Fibroblast of lung (primary cell): ENCODE measurements around the gene ACOT8. TPM values are rescaled to one million over a fixed set of nuclear protein-coding genes. Genes with fewer than 3 reads are reported as not detected.

ENCODE experiments used
- DNase-seq, 2 donors: peaks; one replicate each; pipeline versions ENCODE4 v3.0.0 to v3.0.0-alpha.2; 2010; ENCODE audit warnings: low read depth in 2 of 2
- H2AFZ ChIP-seq: 2 replicates; pipeline ENCODE4 v1.5.1; 2012; ENCODE audit warnings: low read length, control low read depth, inconsistent platforms
- H3K27ac ChIP-seq: 2 replicates; pipeline ENCODE4 v1.5.1; 2011; ENCODE audit warnings: low read length, control low read depth; ENCODE audit not compliant: insufficient read depth
- H3K27me3 ChIP-seq: 2 replicates; pipeline ENCODE4 v1.5.1; 2011; ENCODE audit warnings: mild to moderate bottlenecking, low read length; ENCODE audit not compliant: control insufficient read depth, insufficient read depth
- H3K36me3 ChIP-seq: 2 replicates; pipeline ENCODE4 v1.5.1; 2011; ENCODE audit warnings: low read length; ENCODE audit not compliant: control insufficient read depth, insufficient read depth
- H3K4me1 ChIP-seq: 2 replicates; pipeline ENCODE4 v1.5.1; 2011; ENCODE audit warnings: low read length; ENCODE audit not compliant: control insufficient read depth, insufficient read depth; ENCODE audit errors: extremely low read depth
- H3K4me2 ChIP-seq: 2 replicates; pipeline ENCODE4 v1.5.1; 2011; ENCODE audit warnings: low read length, control low read depth; ENCODE audit not compliant: insufficient read depth; ENCODE audit errors: extremely low read depth
- H3K4me3 ChIP-seq, 4 experiments: fragments of 200-600 bp in 1 of 4; sonication (generic) in 1 of 4; replicated peaks in 1 of 4; 2 replicates each; pipeline ENCODE4 v1.5.1; 2011 to 2016; ENCODE audit warnings: low read length in 4 of 4, low read depth in 3 of 4, mild to moderate bottlenecking in 3 of 4, control low read depth in 2 of 4, inconsistent platforms in 1 of 4, mixed read lengths in 1 of 4; ENCODE audit not compliant: insufficient read depth in 1 of 4; ENCODE audit errors: control extremely low read depth in 1 of 4
- H3K79me2 ChIP-seq: 2 replicates; pipeline ENCODE4 v1.5.1; 2012; ENCODE audit warnings: mild to moderate bottlenecking, low read length, inconsistent platforms; ENCODE audit not compliant: control insufficient read depth, insufficient read depth
- H3K9ac ChIP-seq: 2 replicates; pipeline ENCODE4 v1.5.1; 2011; ENCODE audit warnings: mild to moderate bottlenecking, low read length, control low read depth; ENCODE audit not compliant: insufficient read depth
- H3K9me3 ChIP-seq: 2 replicates; pipeline ENCODE4 v1.5.1; 2012; ENCODE audit warnings: low read depth, low read length; ENCODE audit not compliant: control insufficient read depth, insufficient read depth
- H4K20me1 ChIP-seq: 2 replicates; pipeline ENCODE4 v1.5.1; 2011; ENCODE audit warnings: low read length; ENCODE audit not compliant: control insufficient read depth, insufficient read depth; ENCODE audit errors: extremely low read depth
- EZH2 ChIP-seq: IDR thresholded peaks from 2 replicates; pipeline ENCODE4 v1.5.1; 2012; ENCODE audit warnings: low read length, control low read depth, mild to moderate bottlenecking; ENCODE audit errors: missing control alignments
- polyA plus RNA-seq, 2 donors: library from polyadenylated mRNA; depleted of rRNA in 1 of 2; stranded (reverse) in 1 of 2; unstranded in 1 of 2; fragments of >200 nt; gene quantifications; 2 replicates each; pipeline ENCODE4 v1.2.1, GENCODE V29; 2011 to 2012; ENCODE audit warnings: missing spikeins in 1 of 2
- total RNA-seq: library from RNA; depleted of rRNA; stranded (reverse); fragments of >200 nt; gene quantifications from 2 replicates; pipeline ENCODE4 v1.2.1, GENCODE V29; 2014
- TF ChIP-seq, protein P1 (sequence below), 2 donors: IDR thresholded peaks in 1 of 2; conservative IDR thresholded peaks in 1 of 2; 1 replicate in 1 of 2; 2 replicates in 1 of 2; pipeline ENCODE4 v1.5.1; 2011 to 2012; ENCODE audit warnings: low read length in 2 of 2, control low read depth in 1 of 2, inconsistent platforms in 1 of 2, low read depth in 1 of 2, mild to moderate bottlenecking in 1 of 2

ACOT8 gene
- total and polyA plus RNA-seq, 2 donors (not counting 1 experiment from before 2014, with no cell fraction given): 18.0 to 44.4 TPM

GRCh38 chr20:45883100-45883469 is 25.9 kb upstream of the ACOT8 start:
- Histone ChIP-seq H3K4me1 (peaks cover 2% of the 10 kb centered on the region), H3K36me3 (peaks cover 12% of the 10 kb centered on the region)

GRCh38 chr20:45882469-45883099 is 25.4 kb upstream of the ACOT8 start:
- H3K4me1 ChIP-seq: peaks cover 2% of the 10 kb centered on the region
- H3K79me2 ChIP-seq: peaks cover 11% of the 10 kb centered on the region
- no peak overlapping the region for H3K9ac ChIP-seq
- H4K20me1 ChIP-seq: no peaks in the 10 kb centered on the region
- no peak overlapping the region for H2AFZ ChIP-seq
- H3K36me3 ChIP-seq: peaks cover 12% of the 10 kb centered on the region
- H3K9me3 ChIP-seq: no peaks in the 10 kb centered on the region
- no peak overlapping the region for H3K4me2 ChIP-seq
- no peak for DNase-seq
- no peaks in the 10 kb centered on the region for H3K27me3 ChIP-seq
- no peak overlapping the region for H3K4me3 ChIP-seq
- H3K27ac ChIP-seq: no peak overlapping the region
- no peak for TF ChIP-seq EZH2
- TF ChIP-seq, protein P1, sequence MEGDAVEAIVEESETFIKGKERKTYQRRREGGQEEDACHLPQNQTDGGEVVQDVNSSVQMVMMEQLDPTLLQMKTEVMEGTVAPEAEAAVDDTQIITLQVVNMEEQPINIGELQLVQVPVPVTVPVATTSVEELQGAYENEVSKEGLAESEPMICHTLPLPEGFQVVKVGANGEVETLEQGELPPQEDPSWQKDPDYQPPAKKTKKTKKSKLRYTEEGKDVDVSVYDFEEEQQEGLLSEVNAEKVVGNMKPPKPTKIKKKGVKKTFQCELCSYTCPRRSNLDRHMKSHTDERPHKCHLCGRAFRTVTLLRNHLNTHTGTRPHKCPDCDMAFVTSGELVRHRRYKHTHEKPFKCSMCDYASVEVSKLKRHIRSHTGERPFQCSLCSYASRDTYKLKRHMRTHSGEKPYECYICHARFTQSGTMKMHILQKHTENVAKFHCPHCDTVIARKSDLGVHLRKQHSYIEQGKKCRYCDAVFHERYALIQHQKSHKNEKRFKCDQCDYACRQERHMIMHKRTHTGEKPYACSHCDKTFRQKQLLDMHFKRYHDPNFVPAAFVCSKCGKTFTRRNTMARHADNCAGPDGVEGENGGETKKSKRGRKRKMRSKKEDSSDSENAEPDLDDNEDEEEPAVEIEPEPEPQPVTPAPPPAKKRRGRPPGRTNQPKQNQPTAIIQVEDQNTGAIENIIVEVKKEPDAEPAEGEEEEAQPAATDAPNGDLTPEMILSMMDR (conservative IDR thresholded peaks at IDR 0.05 in 1 of 2, IDR thresholded peaks at IDR 0.05 in 1 of 2; ENCODE audit: low read depth in 1 of 2, low read length in 2 of 2): no peak

More at GRCh38 chr20:45883100-45883469, 25.9 kb upstream of the ACOT8 start:
- DNase-seq: no peak
- no peak for TF ChIP-seq EZH2
- TF ChIP-seq, protein P1 (conservative IDR thresholded peaks at IDR 0.05 in 1 of 2, IDR thresholded peaks at IDR 0.05 in 1 of 2; ENCODE audit: low read depth in 1 of 2, low read length in 2 of 2): no peak
- no peaks in the 10 kb centered on the region for H3K9me3 ChIP-seq
- no peak overlapping the region for H2AFZ ChIP-seq
- H3K27me3 ChIP-seq: no peaks in the 10 kb centered on the region
- H4K20me1 ChIP-seq: no peaks in the 10 kb centered on the region
- H3K27ac ChIP-seq: no peak overlapping the region
- no peak overlapping the region for H3K4me3 ChIP-seq
- peaks cover 11% of the 10 kb centered on the region for H3K79me2 ChIP-seq
- H3K4me2 ChIP-seq: no peak overlapping the region
- H3K9ac ChIP-seq: no peak overlapping the region

GRCh38 chr20:45880988-45881788 is 24.0 kb upstream of the ACOT8 start, which contains the start of gene ZSWIM1:
TSS of gene ZSWIM1 (plus strand) at chr20:45881227. CDS start at chr20:45882593, 1,366 bp downstream.
- Histone ChIP-seq H2AFZ (peak within 1 kb of the TSS; percentile 93), H3K27ac (peak within 1 kb of the TSS; percentile 95), H3K9me3 (no peaks in the 10 kb centered on the region), H3K27me3 (no peaks in the 10 kb centered on the region), H3K79me2 (peaks cover 11% of the 10 kb centered on the region), H3K36me3 (peaks cover 17% of the 10 kb centered on the region), H4K20me1 (no peaks in the 10 kb centered on the region), H3K4me1 (peaks cover 2% of the 10 kb centered on the region), H3K4me3 (peak within 1 kb of the TSS; percentile 83 to 98 (median 90)), H3K9ac (peak within 1 kb of the TSS; percentile 83), H3K4me2 (peak within 1 kb of the TSS; percentile 100)
- peak; percentile 98 to 99 for DNase-seq
- no peak for TF ChIP-seq EZH2
- TF ChIP-seq, protein P1 (conservative IDR thresholded peaks at IDR 0.05 in 1 of 2, IDR thresholded peaks at IDR 0.05 in 1 of 2; ENCODE audit: low read depth in 1 of 2, low read length in 2 of 2): no peak
